Tibial nerve (tissue), 4 donors: ENCODE results near the gene PRH2.

Experiments
- EP300 ChIP-seq, 2 donors: sonication (generic); formaldehyde crosslinking; IDR thresholded peaks; one replicate each; pipeline ENCODE4 v1.6.1; 2017; ENCODE audit warnings: antibody characterized with exemption in 2 of 2, mild to moderate bottlenecking in 1 of 2
- POLR2A ChIP-seq, 2 donors: fragments of 450-650 bp; IDR thresholded peaks; one replicate each; pipeline ENCODE4 v1.6.1; 2017; ENCODE audit warnings: antibody characterized with exemption in 2 of 2, mild to moderate bottlenecking in 2 of 2, moderate library complexity in 2 of 2
- TF ChIP-seq, protein P1 (sequence below), 5 experiments: fragments of 200-600 bp in 3 of 5; fragments of 450-650 bp in 2 of 5; sonication (generic) in 3 of 5; IDR thresholded peaks; one replicate each; pipeline ENCODE4 v1.5.1; 2016 to 2019; ENCODE audit warnings: antibody characterized with exemption in 5 of 5, mild to moderate bottlenecking in 3 of 5, moderate library complexity in 2 of 5

DNA sequence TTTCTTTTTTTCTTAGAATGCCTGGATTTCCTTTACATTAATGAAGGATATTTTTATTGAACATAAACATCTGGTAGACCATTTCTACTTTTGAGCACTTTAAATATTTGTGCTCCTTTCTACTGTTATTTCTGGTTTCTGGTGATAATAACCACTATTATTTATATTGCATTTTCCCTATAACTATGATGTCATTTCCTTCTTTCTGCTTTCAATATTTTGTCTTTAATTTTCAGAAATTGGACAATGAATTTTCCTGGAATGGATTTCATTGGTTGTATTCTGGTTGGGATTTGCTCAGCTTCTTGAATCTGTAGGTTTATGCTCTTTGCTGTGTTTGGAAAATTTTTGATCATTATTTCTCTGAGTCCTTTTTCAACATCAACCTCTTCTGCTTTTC, 39.8 kb upstream of the PRH2 start:
- TF ChIP-seq, protein P1, sequence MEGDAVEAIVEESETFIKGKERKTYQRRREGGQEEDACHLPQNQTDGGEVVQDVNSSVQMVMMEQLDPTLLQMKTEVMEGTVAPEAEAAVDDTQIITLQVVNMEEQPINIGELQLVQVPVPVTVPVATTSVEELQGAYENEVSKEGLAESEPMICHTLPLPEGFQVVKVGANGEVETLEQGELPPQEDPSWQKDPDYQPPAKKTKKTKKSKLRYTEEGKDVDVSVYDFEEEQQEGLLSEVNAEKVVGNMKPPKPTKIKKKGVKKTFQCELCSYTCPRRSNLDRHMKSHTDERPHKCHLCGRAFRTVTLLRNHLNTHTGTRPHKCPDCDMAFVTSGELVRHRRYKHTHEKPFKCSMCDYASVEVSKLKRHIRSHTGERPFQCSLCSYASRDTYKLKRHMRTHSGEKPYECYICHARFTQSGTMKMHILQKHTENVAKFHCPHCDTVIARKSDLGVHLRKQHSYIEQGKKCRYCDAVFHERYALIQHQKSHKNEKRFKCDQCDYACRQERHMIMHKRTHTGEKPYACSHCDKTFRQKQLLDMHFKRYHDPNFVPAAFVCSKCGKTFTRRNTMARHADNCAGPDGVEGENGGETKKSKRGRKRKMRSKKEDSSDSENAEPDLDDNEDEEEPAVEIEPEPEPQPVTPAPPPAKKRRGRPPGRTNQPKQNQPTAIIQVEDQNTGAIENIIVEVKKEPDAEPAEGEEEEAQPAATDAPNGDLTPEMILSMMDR (IDR thresholded peaks at IDR 0.05): no peak
- no peak for TF ChIP-seq POLR2A (IDR thresholded peaks at IDR 0.05)
- no peak for TF ChIP-seq EP300 (IDR thresholded peaks at IDR 0.05)
